Stomach smooth muscle (tissue), 2 donors: Measurements from ENCODE around the gene ANKRD34A.

Source experiments
- H3K27ac ChIP-seq: one replicate; pipeline ENCODE4 v1.7.0; 2013; ENCODE audit warnings: mild to moderate bottlenecking, low read length, inconsistent platforms
- H3K27me3 ChIP-seq, 2 donors: one replicate each; pipeline ENCODE4 v1.7.0; 2013; ENCODE audit warnings: low read length in 2 of 2; ENCODE audit not compliant: insufficient read depth in 2 of 2, control insufficient read depth in 1 of 2
- H3K36me3 ChIP-seq, 2 donors: one replicate each; pipeline ENCODE4 v1.7.0; 2013; ENCODE audit warnings: low read length in 2 of 2; ENCODE audit not compliant: control insufficient read depth in 2 of 2, insufficient read depth in 2 of 2
- H3K4me1 ChIP-seq: one replicate; pipeline ENCODE4 v1.7.0; 2013; ENCODE audit warnings: low read length; ENCODE audit not compliant: control insufficient read depth, insufficient read depth
- H3K4me3 ChIP-seq, 2 donors: one replicate each; pipeline ENCODE4 v1.7.0; 2013; ENCODE audit warnings: low read length in 2 of 2
- H3K9ac ChIP-seq, 2 donors: one replicate each; pipeline ENCODE4 v1.7.0; 2013; ENCODE audit warnings: low read length in 2 of 2, mild to moderate bottlenecking in 1 of 2
- H3K9me3 ChIP-seq, 2 donors: one replicate each; pipeline ENCODE4 v1.7.0; 2013; ENCODE audit warnings: low read length in 2 of 2; ENCODE audit not compliant: control insufficient read depth in 2 of 2
- donor health status: healthy.
- donor health status: Pancreatic carcinoma.

The ANKRD34A gene

GRCh38 chr1:145956781-145957442, 7.5 kb downstream of the ANKRD34A start:
- peaks cover 0 to 2% of the 10 kb centered on the region in 2 donors for H3K36me3 ChIP-seq
- no peaks in the 10 kb centered on the region for H3K9me3 ChIP-seq
- H3K9ac ChIP-seq = peak overlapping the region; percentile 84
- H3K4me3 ChIP-seq = peak overlapping the region; percentile 63 to 86
- no peaks in the 10 kb centered on the region for H3K27me3 ChIP-seq
- H3K4me1 ChIP-seq = peaks cover 48% of the 10 kb centered on the region
- H3K27ac ChIP-seq = peak overlapping the region; percentile 92

- no peaks in the 10 kb centered on the region for H3K9me3 ChIP-seq
- H3K4me1 ChIP-seq = peaks cover 43% of the 10 kb centered on the region
- peaks cover 0 to 2% of the 10 kb centered on the region in 2 donors for H3K36me3 ChIP-seq
- H3K27me3 ChIP-seq = no peaks in the 10 kb centered on the region
- peak overlapping the region; percentile 63 to 86 for H3K4me3 ChIP-seq
- peak overlapping the region; percentile 92 for H3K27ac ChIP-seq
- peak overlapping the region; percentile 84 for H3K9ac ChIP-seq
Measured at GRCh38 chr1:145956361-145956760, 8.0 kb downstream of the ANKRD34A start.

GRCh38 chr1:145955436-145955835, 8.9 kb downstream of the ANKRD34A start:
- peak overlapping the region; percentile 63 to 86 for H3K4me3 ChIP-seq
- H3K9ac ChIP-seq = peak overlapping the region; percentile 38 to 84
- H3K27ac ChIP-seq = peak overlapping the region; percentile 92
- peaks cover 2 to 3% of the 10 kb centered on the region in 2 donors for H3K36me3 ChIP-seq
- H3K4me1 ChIP-seq = peaks cover 38% of the 10 kb centered on the region
- no peaks in the 10 kb centered on the region for H3K27me3 ChIP-seq
- no peaks in the 10 kb centered on the region for H3K9me3 ChIP-seq

- peaks cover 2 to 4% of the 10 kb centered on the region in 2 donors for H3K36me3 ChIP-seq
- peaks cover 32% of the 10 kb centered on the region for H3K4me1 ChIP-seq
- no peak overlapping the region for H3K4me3 ChIP-seq
- no peak overlapping the region for H3K9ac ChIP-seq
- no peak overlapping the region for H3K27ac ChIP-seq
- H3K27me3 ChIP-seq = no peaks in the 10 kb centered on the region
- H3K9me3 ChIP-seq = no peaks in the 10 kb centered on the region
Measured at GRCh38 chr1:145953861-145954260, 10.5 kb downstream of the ANKRD34A start.

GRCh38 chr1:145952903-145953302, 11.5 kb downstream of the ANKRD34A start:
- no peak overlapping the region for H3K9ac ChIP-seq
- no peaks in the 10 kb centered on the region for H3K9me3 ChIP-seq
- no peak overlapping the region for H3K4me3 ChIP-seq
- H3K36me3 ChIP-seq = peaks cover 2 to 9% of the 10 kb centered on the region in 2 donors
- no peak overlapping the region for H3K27ac ChIP-seq
- H3K27me3 ChIP-seq = no peaks in the 10 kb centered on the region
- peaks cover 28% of the 10 kb centered on the region for H3K4me1 ChIP-seq

GRCh38 chr1:145951526-145951925, 12.8 kb downstream of the ANKRD34A start:
- no peak overlapping the region for H3K27ac ChIP-seq
- H3K4me3 ChIP-seq = no peak overlapping the region
- H3K9me3 ChIP-seq = no peaks in the 10 kb centered on the region
- H3K27me3 ChIP-seq = no peaks in the 10 kb centered on the region
- H3K4me1 ChIP-seq = peaks cover 26% of the 10 kb centered on the region
- H3K36me3 ChIP-seq = peaks cover 7 to 17% of the 10 kb centered on the region in 2 donors
- no peak overlapping the region for H3K9ac ChIP-seq

- Histone ChIP-seq H3K36me3 (peaks cover 7 to 20% of the 10 kb centered on the region in 2 donors), H3K9ac (no peak overlapping the region), H3K4me3 (no peak overlapping the region), H3K27me3 (no peaks in the 10 kb centered on the region), H3K9me3 (no peaks in the 10 kb centered on the region), H3K4me1 (peaks cover 9% of the 10 kb centered on the region), H3K27ac (no peak overlapping the region)
Measured at GRCh38 chr1:145949219-145949618, 15.2 kb downstream of the ANKRD34A start.

GRCh38 chr1:145947551-145947950, 16.8 kb downstream of the ANKRD34A start:
- Histone ChIP-seq H3K4me1 (peaks cover 3% of the 10 kb centered on the region), H3K27ac (no peak overlapping the region), H3K9me3 (no peaks in the 10 kb centered on the region), H3K4me3 (no peak overlapping the region), H3K27me3 (no peaks in the 10 kb centered on the region), H3K9ac (no peak overlapping the region), H3K36me3 (peaks cover 12 to 22% of the 10 kb centered on the region in 2 donors)

GRCh38 chr1:145946477-145946986, 17.8 kb downstream of the ANKRD34A start:
- Histone ChIP-seq H3K27ac (no peak overlapping the region), H3K36me3 (peaks cover 12 to 25% of the 10 kb centered on the region in 2 donors), H3K9me3 (no peaks in the 10 kb centered on the region), H3K27me3 (no peaks in the 10 kb centered on the region), H3K9ac (no peak overlapping the region), H3K4me1 (peaks cover 3% of the 10 kb centered on the region), H3K4me3 (no peak overlapping the region)

- H3K36me3 ChIP-seq = peaks cover 13 to 21% of the 10 kb centered on the region in 2 donors
Measured at GRCh38 chr1:145944532-145944931, 19.8 kb downstream of the ANKRD34A start.

GRCh38 chr1:145942871-145943270, 21.5 kb downstream of the ANKRD34A start:
- H3K9me3 ChIP-seq = no peaks in the 10 kb centered on the region
- no peak overlapping the region for H3K9ac ChIP-seq
- H3K36me3 ChIP-seq = peaks cover 13 to 16% of the 10 kb centered on the region in 2 donors
- H3K27me3 ChIP-seq = no peaks in the 10 kb centered on the region
- H3K4me1 ChIP-seq = no peaks in the 10 kb centered on the region
- H3K4me3 ChIP-seq = no peak overlapping the region
- no peak overlapping the region for H3K27ac ChIP-seq

More at GRCh38 chr1:145944532-145944931, 19.8 kb downstream of the ANKRD34A start:
- no peak overlapping the region for H3K9ac ChIP-seq
- H3K27me3 ChIP-seq = no peaks in the 10 kb centered on the region
- H3K9me3 ChIP-seq = no peaks in the 10 kb centered on the region
- H3K4me3 ChIP-seq = no peak overlapping the region
- H3K4me1 ChIP-seq = no peaks in the 10 kb centered on the region
- no peak overlapping the region for H3K27ac ChIP-seq
